GM23248 (cell line): ENCODE data around the gene SPRR2E.

Source experiments
- EZH2 ChIP-seq: fragments of 200-600 bp; sonication (generic); IDR thresholded peaks from 2 replicates; pipeline ENCODE4 v1.6.1; 2018; ENCODE audit warnings: antibody characterized with exemption, mild to moderate bottlenecking; ENCODE audit not compliant: insufficient read depth, poor library complexity, severe bottlenecking
- EZH2phosphoT487 ChIP-seq: fragments of 200-600 bp; sonication (generic); IDR thresholded peaks from 2 replicates; pipeline ENCODE4 v1.6.1; 2018; ENCODE audit warnings: antibody characterized with exemption, moderate library complexity, mild to moderate bottlenecking, low read depth; ENCODE audit not compliant: insufficient read depth

DNA sequence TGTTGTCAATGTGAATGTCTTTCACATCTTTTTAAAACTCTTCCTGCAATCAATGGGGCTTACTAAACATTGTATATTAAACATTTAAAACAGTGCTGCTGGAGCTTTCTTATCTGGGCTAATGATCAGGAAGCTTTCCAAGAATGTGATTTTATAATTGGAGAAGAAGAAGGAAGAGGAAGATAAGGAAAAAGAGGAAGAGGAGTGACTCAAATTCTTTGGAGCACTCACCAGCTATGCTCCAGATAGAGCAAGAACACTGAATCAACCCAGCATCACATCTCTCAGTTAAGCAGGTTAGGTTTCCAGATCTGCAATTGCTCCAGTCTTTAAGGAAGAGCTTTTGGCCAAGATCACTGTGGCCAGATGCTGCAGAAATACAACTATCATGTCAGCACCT, 1.4 kb upstream of the SPRR2E start:
- TF ChIP-seq EZH2, result no peak
- TF ChIP-seq EZH2phosphoT487, result no peak
